Osteocyte (in vitro differentiated cells): ENCODE data around the gene CAP2. TPM values are rescaled to one million over a fixed set of nuclear protein-coding genes. Genes with fewer than 3 reads are reported as not detected.

Experiments used
- DNase-seq: peaks from one replicate; pipeline ENCODE4 v3.0.0; 2021; ENCODE audit warnings: mixed read lengths; ENCODE audit not compliant: unreplicated experiment; ENCODE audit errors: extremely low spot score
- H3K27ac Mint-ChIP-seq: one replicate; pipeline ENCODE4 v1.8.0; 2021; ENCODE audit warnings: mild to moderate bottlenecking, mixed read lengths; ENCODE audit not compliant: unreplicated experiment
- H3K27me3 Mint-ChIP-seq: one replicate; pipeline ENCODE4 v1.8.0; 2021; ENCODE audit warnings: mixed read lengths; ENCODE audit not compliant: unreplicated experiment
- H3K36me3 Mint-ChIP-seq: one replicate; pipeline ENCODE4 v1.8.0; 2021; ENCODE audit warnings: mixed read lengths; ENCODE audit not compliant: unreplicated experiment
- H3K4me1 Mint-ChIP-seq: one replicate; pipeline ENCODE4 v1.8.0; 2021; ENCODE audit warnings: mixed read lengths; ENCODE audit not compliant: unreplicated experiment
- H3K4me3 Mint-ChIP-seq: one replicate; pipeline ENCODE4 v1.8.0; 2021; ENCODE audit warnings: mild to moderate bottlenecking, moderate library complexity, mixed read lengths; ENCODE audit not compliant: unreplicated experiment
- H3K9me3 Mint-ChIP-seq: one replicate; pipeline ENCODE4 v1.8.0; 2021; ENCODE audit warnings: mixed read lengths; ENCODE audit not compliant: unreplicated experiment
- CTCF ChIP-seq: fragments of 200-600 bp; sonication (generic); IDR thresholded peaks from 2 replicates; pipeline ENCODE4 v1.5.0; 2021; ENCODE audit warnings: antibody characterized with exemption, mild to moderate bottlenecking, moderate library complexity
- total RNA-seq: library from RNA; stranded (reverse); gene quantifications from 2 replicates; pipeline ENCODE4 v1.2.1, GENCODE V29; 2021

The CAP2 gene
- total RNA-seq, 1 donor from 2014 or later = 71.8 TPM

DNA sequence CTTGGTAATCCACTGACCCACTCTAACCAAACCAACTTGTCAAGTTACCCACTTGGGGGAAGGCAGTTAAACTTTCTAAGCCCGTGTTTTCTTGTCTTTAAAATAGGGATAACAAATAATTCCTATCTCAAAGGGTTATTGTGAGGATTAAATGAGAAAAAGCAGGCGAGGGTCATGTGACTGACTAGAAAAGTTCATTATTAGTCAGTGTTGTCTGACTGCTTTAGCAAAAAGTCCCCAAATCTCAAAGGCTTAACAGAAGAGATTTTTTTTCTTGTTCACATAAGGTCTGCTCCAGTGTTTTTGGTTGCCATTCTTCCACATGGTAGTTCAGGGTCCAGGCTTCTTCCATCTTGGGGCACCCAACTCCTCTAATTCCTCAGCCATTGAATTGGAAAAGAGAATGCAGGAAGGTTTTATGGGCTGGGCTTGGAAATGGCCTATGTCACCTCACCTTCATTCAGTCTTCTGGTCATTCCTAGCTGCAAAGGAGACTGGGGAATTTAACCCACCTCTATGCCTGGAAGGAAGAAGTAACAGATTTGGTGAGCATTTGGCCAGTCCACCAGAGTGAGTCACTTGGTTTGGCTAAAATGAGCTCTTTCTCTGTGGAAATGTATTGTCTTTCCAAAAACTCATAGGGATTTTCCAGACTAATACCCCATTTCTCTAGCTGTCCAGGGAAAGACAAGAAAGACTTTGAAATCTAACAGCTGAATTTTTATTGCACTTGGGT lies 77.0 kb downstream of the CAP2 start:
- H3K4me1 Mint-ChIP-seq = peaks cover 29% of the 10 kb centered on the region
- H3K9me3 Mint-ChIP-seq = no peaks in the 10 kb centered on the region
- no peak overlapping the region for H3K4me3 Mint-ChIP-seq
- H3K27me3 Mint-ChIP-seq = no peaks in the 10 kb centered on the region
- no peak for TF ChIP-seq CTCF
- peaks cover 37% of the 10 kb centered on the region for H3K36me3 Mint-ChIP-seq
- H3K27ac Mint-ChIP-seq = no peak overlapping the region
- peak; percentile 15 for DNase-seq

DNA sequence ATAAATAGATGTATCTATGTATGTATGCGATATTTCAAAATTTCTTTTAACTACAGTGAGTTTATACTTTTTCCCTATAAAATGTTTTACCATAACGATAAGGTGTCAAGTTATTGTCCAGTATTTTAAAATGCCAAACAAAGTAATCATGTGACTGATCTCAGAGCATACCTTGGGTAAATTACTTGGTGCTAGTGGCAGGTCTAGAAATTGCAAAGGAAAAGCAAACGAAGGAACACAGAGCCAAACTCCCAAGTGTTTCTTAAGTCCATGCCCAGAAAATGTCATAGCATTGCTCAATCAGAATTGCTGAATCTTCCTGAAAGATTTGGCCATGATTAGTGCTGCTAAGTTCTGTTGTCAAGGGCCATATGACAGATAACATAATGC lies 77.5 kb downstream of the CAP2 start:
- Mint-ChIP-seq H3K36me3 (peaks cover 32% of the 10 kb centered on the region), H3K4me1 (peaks cover 35% of the 10 kb centered on the region), H3K9me3 (no peaks in the 10 kb centered on the region), H3K27me3 (no peaks in the 10 kb centered on the region), H3K27ac (no peak overlapping the region), H3K4me3 (no peak overlapping the region)
- DNase-seq = no peak
- no peak for TF ChIP-seq CTCF

GRCh38 chr6:17472653-17473183 lies 79.3 kb downstream of the CAP2 start:
- Mint-ChIP-seq H3K4me1 (peaks cover 43% of the 10 kb centered on the region), H3K36me3 (peaks cover 27% of the 10 kb centered on the region), H3K4me3 (no peak overlapping the region), H3K9me3 (no peaks in the 10 kb centered on the region), H3K27ac (peak overlapping the region; percentile 45), H3K27me3 (no peaks in the 10 kb centered on the region)
- DNase-seq = peak; percentile 11
- TF ChIP-seq CTCF = no peak

DNA sequence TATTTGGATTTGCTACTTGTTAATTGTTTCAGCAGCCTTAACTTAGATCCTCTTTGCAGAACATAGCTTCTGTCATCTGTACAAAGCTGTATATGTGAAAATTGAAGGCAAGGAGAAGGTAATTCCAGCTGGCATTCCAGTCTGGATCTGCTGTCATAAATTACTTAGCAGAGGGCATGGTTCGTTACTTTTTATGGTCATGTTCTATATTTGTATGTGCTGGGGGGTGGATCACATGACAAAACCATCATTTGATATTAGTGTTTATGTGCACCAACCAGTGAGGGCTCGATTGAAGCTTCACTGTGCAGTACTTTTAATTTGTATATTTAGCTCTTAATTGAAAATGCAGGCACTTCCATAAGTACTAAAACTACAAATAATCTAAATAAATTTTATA lies 80.2 kb downstream of the CAP2 start:
- H3K9me3 Mint-ChIP-seq = no peaks in the 10 kb centered on the region
- H3K27me3 Mint-ChIP-seq = no peaks in the 10 kb centered on the region
- no peak overlapping the region for H3K4me3 Mint-ChIP-seq
- peaks cover 19% of the 10 kb centered on the region for H3K36me3 Mint-ChIP-seq
- H3K4me1 Mint-ChIP-seq = peaks cover 43% of the 10 kb centered on the region
- H3K27ac Mint-ChIP-seq = no peak overlapping the region
- TF ChIP-seq CTCF = no peak
- no peak for DNase-seq

GRCh38 chr6:17474289-17474688 lies 80.9 kb downstream of the CAP2 start:
- peaks cover 43% of the 10 kb centered on the region for H3K4me1 Mint-ChIP-seq
- no peak for DNase-seq
- no peaks in the 10 kb centered on the region for H3K9me3 Mint-ChIP-seq

More at GRCh38 chr6:17474289-17474688, 80.9 kb downstream of the CAP2 start:
- Mint-ChIP-seq H3K4me3 (no peak overlapping the region), H3K27ac (peak overlapping the region; percentile 68), H3K36me3 (peaks cover 13% of the 10 kb centered on the region), H3K27me3 (no peaks in the 10 kb centered on the region)
- no peak for TF ChIP-seq CTCF
